Measurements from ENCODE around the gene GPLD1.
"Not testable (repeated sequence)": the region's sequence is repeated elsewhere in the genome, so short reads cannot be mapped to it uniquely, and the experiment has no call there.

The GPLD1 gene

GRCh38 chr6:24385536-24386269 lies 103.7 kb downstream of the GPLD1 start:
- DNase-seq (ENCODE audit: low spot score) = no peak
- TF ChIP-seq, protein P1, sequence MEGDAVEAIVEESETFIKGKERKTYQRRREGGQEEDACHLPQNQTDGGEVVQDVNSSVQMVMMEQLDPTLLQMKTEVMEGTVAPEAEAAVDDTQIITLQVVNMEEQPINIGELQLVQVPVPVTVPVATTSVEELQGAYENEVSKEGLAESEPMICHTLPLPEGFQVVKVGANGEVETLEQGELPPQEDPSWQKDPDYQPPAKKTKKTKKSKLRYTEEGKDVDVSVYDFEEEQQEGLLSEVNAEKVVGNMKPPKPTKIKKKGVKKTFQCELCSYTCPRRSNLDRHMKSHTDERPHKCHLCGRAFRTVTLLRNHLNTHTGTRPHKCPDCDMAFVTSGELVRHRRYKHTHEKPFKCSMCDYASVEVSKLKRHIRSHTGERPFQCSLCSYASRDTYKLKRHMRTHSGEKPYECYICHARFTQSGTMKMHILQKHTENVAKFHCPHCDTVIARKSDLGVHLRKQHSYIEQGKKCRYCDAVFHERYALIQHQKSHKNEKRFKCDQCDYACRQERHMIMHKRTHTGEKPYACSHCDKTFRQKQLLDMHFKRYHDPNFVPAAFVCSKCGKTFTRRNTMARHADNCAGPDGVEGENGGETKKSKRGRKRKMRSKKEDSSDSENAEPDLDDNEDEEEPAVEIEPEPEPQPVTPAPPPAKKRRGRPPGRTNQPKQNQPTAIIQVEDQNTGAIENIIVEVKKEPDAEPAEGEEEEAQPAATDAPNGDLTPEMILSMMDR (IDR thresholded peaks at IDR 0.05; ENCODE audit: extremely low read depth, missing control alignments) = no peak

- DNase-seq (ENCODE audit: low spot score) = not testable (repeated sequence)
These were observed 104.8 kb downstream of the GPLD1 start for GRCh38 chr6:24384369-24385130.

- DNase-seq (ENCODE audit: low spot score) = not testable (repeated sequence)
These were observed 106.4 kb downstream of the GPLD1 start for GRCh38 chr6:24382891-24383494.

DNA sequence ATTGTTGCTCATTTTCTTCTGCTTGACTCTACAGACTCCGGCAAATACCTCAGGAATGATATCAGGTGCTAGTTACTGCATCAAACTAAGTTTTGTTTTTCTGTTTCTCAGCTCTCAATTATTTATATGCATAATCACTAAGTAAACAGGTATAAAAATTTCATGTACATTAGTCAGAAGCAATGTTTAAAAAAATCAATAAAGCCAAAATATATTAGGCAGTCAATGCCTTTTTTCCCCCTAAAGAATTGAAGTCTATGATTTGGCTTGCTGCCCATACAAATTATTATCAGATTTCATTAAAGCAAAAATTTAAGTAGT lies 107.2 kb downstream of the GPLD1 start:
- TF ChIP-seq, protein P1 (IDR thresholded peaks at IDR 0.05; ENCODE audit: extremely low read depth, missing control alignments) = no peak

DNA sequence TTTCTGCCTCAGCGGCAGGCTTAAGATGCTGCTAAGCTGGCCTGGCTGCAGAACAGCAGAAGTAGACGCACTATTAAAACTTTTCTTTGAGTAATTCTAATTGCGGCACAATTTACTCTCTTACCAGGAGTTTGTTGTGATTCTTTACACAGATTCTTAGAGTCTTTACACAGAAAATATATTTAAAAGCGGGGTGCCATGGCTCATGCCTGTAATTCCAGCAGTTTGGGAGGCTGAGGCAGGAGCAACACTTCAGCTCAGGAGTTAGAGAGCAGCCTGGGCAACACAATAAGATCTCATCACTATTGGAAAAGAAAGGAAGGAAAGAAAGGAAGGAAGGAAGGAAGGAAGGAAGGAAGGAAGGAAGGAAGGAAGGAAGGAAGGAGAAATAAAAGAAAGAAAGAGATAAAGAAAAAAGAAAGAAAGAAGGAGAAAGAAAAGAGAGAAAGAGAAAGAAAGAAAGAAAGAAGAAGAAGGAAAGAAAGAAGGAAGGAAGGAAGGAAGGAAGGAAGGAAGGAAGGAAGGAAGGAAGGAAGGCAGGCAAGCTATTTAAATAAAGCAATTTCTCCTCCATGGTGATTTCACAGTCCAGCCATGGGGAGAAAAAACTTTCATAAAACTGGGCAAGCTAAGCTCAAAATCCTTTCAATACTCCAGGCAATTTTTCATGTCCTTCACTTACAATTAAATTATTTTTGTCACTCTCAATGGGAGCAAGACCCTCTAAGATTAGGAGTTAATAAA lies 107.7 kb downstream of the GPLD1 start:
- TF ChIP-seq, protein P1 (IDR thresholded peaks at IDR 0.05; ENCODE audit: extremely low read depth, missing control alignments) = no peak
- DNase-seq (ENCODE audit: low spot score) = no peak

More for the DNA sequence above, 107.2 kb downstream of the GPLD1 start:
- DNase-seq (ENCODE audit: low spot score) = no peak

- no peak for DNase-seq (ENCODE audit: low spot score)
- TF ChIP-seq, protein P1 (IDR thresholded peaks at IDR 0.05; ENCODE audit: extremely low read depth, missing control alignments) = no peak
These were observed 110.8 kb downstream of the GPLD1 start for GRCh38 chr6:24378473-24379097.
